ENCODE measurements around the gene GGA2. TPM values are rescaled to one million over a fixed set of nuclear protein-coding genes. Genes with fewer than 3 reads are reported as not detected.

The GGA2 gene
- polyA plus RNA-seq, 2 donors: 12.6 to 15.9 TPM

GRCh38 chr16:23498863-23499262 lies 11.4 kb downstream of the GGA2 start:
- no peaks in the 10 kb centered on the region for H3K9me3 ChIP-seq (ENCODE audit: control insufficient read depth in 2 of 2, insufficient read depth in 1 of 2, low read depth in 1 of 2, low read length in 1 of 2)
- no peaks in the 10 kb centered on the region for H3K27me3 ChIP-seq (ENCODE audit: control insufficient read depth in 1 of 2, insufficient read depth in 2 of 2, low read length in 2 of 2)
- WGBS, 2 donors: 79 to 80% methylated on average over 10 to 11 of the region's 11 CpGs
- peaks cover 0 to 7% of the 10 kb centered on the region in 2 donors for H3K36me3 ChIP-seq (ENCODE audit: control insufficient read depth in 2 of 2, insufficient read depth in 2 of 2, low read length in 1 of 2)
- H3K27ac ChIP-seq (ENCODE audit: low read depth in 2 of 2, low read length in 1 of 2): peak overlapping the region in 1 of 2 donors; percentile 24
- H3K4me1 ChIP-seq (ENCODE audit: control insufficient read depth in 2 of 2, insufficient read depth in 2 of 2, low read length in 1 of 2): peaks cover 2 to 18% of the 10 kb centered on the region in 2 donors
- no peak overlapping the region for H3K4me3 ChIP-seq (ENCODE audit: low read depth in 1 of 2, low read length in 2 of 2)

GRCh38 chr16:23497543-23497868 lies 12.8 kb downstream of the GGA2 start:
- WGBS, 2 donors: 73 to 78% methylated on average over 6 of the region's 6 CpGs
- H3K9me3 ChIP-seq (ENCODE audit: control insufficient read depth in 2 of 2, insufficient read depth in 1 of 2, low read depth in 1 of 2, low read length in 1 of 2): no peaks in the 10 kb centered on the region
- H3K36me3 ChIP-seq (ENCODE audit: control insufficient read depth in 2 of 2, insufficient read depth in 2 of 2, low read length in 1 of 2): peaks cover 11 to 16% of the 10 kb centered on the region in 2 donors
- H3K4me3 ChIP-seq (ENCODE audit: low read depth in 1 of 2, low read length in 2 of 2): no peak overlapping the region
- peak overlapping the region; percentile 17 to 81 for H3K27ac ChIP-seq (ENCODE audit: low read depth in 2 of 2, low read length in 1 of 2)
- H3K27me3 ChIP-seq (ENCODE audit: control insufficient read depth in 1 of 2, insufficient read depth in 2 of 2, low read length in 2 of 2): no peaks in the 10 kb centered on the region
- H3K4me1 ChIP-seq (ENCODE audit: control insufficient read depth in 2 of 2, insufficient read depth in 2 of 2, low read length in 1 of 2): peaks cover 2 to 25% of the 10 kb centered on the region in 2 donors

GRCh38 chr16:23496821-23497542 lies 13.3 kb downstream of the GGA2 start:
- no peak overlapping the region for H3K4me3 ChIP-seq (ENCODE audit: low read depth in 1 of 2, low read length in 2 of 2)
- H3K4me1 ChIP-seq (ENCODE audit: control insufficient read depth in 2 of 2, insufficient read depth in 2 of 2, low read length in 1 of 2): peaks cover 2 to 24% of the 10 kb centered on the region in 2 donors
- H3K27me3 ChIP-seq (ENCODE audit: control insufficient read depth in 1 of 2, insufficient read depth in 2 of 2, low read length in 2 of 2): no peaks in the 10 kb centered on the region
- no peaks in the 10 kb centered on the region for H3K9me3 ChIP-seq (ENCODE audit: control insufficient read depth in 2 of 2, insufficient read depth in 1 of 2, low read depth in 1 of 2, low read length in 1 of 2)
- peaks cover 11 to 18% of the 10 kb centered on the region in 2 donors for H3K36me3 ChIP-seq (ENCODE audit: control insufficient read depth in 2 of 2, insufficient read depth in 2 of 2, low read length in 1 of 2)
- peak overlapping the region; percentile 71 to 81 for H3K27ac ChIP-seq (ENCODE audit: low read depth in 2 of 2, low read length in 1 of 2)
- WGBS, 2 donors: 30 to 33% methylated on average over 12 of the region's 12 CpGs

GRCh38 chr16:23495671-23496070 lies 14.6 kb downstream of the GGA2 start:
- Histone ChIP-seq H3K4me1 (ENCODE audit: control insufficient read depth in 2 of 2, insufficient read depth in 2 of 2, low read length in 1 of 2) (peaks cover 2 to 20% of the 10 kb centered on the region in 2 donors), H3K9me3 (ENCODE audit: control insufficient read depth in 2 of 2, insufficient read depth in 1 of 2, low read depth in 1 of 2, low read length in 1 of 2) (no peaks in the 10 kb centered on the region), H3K27ac (ENCODE audit: low read depth in 2 of 2, low read length in 1 of 2) (no peak overlapping the region), H3K4me3 (ENCODE audit: low read depth in 1 of 2, low read length in 2 of 2) (no peak overlapping the region), H3K27me3 (ENCODE audit: control insufficient read depth in 1 of 2, insufficient read depth in 2 of 2, low read length in 2 of 2) (no peaks in the 10 kb centered on the region), H3K36me3 (ENCODE audit: control insufficient read depth in 2 of 2, insufficient read depth in 2 of 2, low read length in 1 of 2) (peaks cover 11 to 18% of the 10 kb centered on the region in 2 donors)
- 94 to 96% methylated on average over 4 of the region's 4 CpGs for WGBS, 2 donors

- H3K4me3 ChIP-seq (ENCODE audit: low read depth in 1 of 2, low read length in 2 of 2): no peak overlapping the region
- WGBS, 2 donors: 80 to 90% methylated on average over 11 of the region's 11 CpGs
- peaks cover 11 to 20% of the 10 kb centered on the region in 2 donors for H3K36me3 ChIP-seq (ENCODE audit: control insufficient read depth in 2 of 2, insufficient read depth in 2 of 2, low read length in 1 of 2)
- H3K27ac ChIP-seq (ENCODE audit: low read depth in 2 of 2, low read length in 1 of 2): peak overlapping the region in 1 of 2 donors; percentile 47
- no peaks in the 10 kb centered on the region for H3K9me3 ChIP-seq (ENCODE audit: control insufficient read depth in 2 of 2, insufficient read depth in 1 of 2, low read depth in 1 of 2, low read length in 1 of 2)
- H3K4me1 ChIP-seq (ENCODE audit: control insufficient read depth in 2 of 2, insufficient read depth in 2 of 2, low read length in 1 of 2): peaks cover 2 to 14% of the 10 kb centered on the region in 2 donors
- no peaks in the 10 kb centered on the region for H3K27me3 ChIP-seq (ENCODE audit: control insufficient read depth in 1 of 2, insufficient read depth in 2 of 2, low read length in 2 of 2)
These were observed 16.1 kb downstream of the GGA2 start for GRCh38 chr16:23494188-23494587.

- peak overlapping the region; percentile 6 to 76 for H3K27ac ChIP-seq (ENCODE audit: low read depth in 2 of 2, low read length in 1 of 2)
- no peak overlapping the region for H3K4me3 ChIP-seq (ENCODE audit: low read depth in 1 of 2, low read length in 2 of 2)
- H3K27me3 ChIP-seq (ENCODE audit: control insufficient read depth in 1 of 2, insufficient read depth in 2 of 2, low read length in 2 of 2): no peaks in the 10 kb centered on the region
- H3K4me1 ChIP-seq (ENCODE audit: control insufficient read depth in 2 of 2, insufficient read depth in 2 of 2, low read length in 1 of 2): peaks cover 5 to 7% of the 10 kb centered on the region in 2 donors
- peaks cover 20 to 36% of the 10 kb centered on the region in 2 donors for H3K36me3 ChIP-seq (ENCODE audit: control insufficient read depth in 2 of 2, insufficient read depth in 2 of 2, low read length in 1 of 2)
- no peaks in the 10 kb centered on the region for H3K9me3 ChIP-seq (ENCODE audit: control insufficient read depth in 2 of 2, insufficient read depth in 1 of 2, low read depth in 1 of 2, low read length in 1 of 2)
- 67 to 69% methylated on average over 14 of the region's 14 CpGs for WGBS, 2 donors
These were observed 18.6 kb downstream of the GGA2 start for GRCh38 chr16:23491490-23492391.

GRCh38 chr16:23486480-23486879 lies 23.8 kb downstream of the GGA2 start:
- peaks cover 26 to 40% of the 10 kb centered on the region in 2 donors for H3K36me3 ChIP-seq (ENCODE audit: control insufficient read depth in 2 of 2, insufficient read depth in 2 of 2, low read length in 1 of 2)
- no peaks in the 10 kb centered on the region for H3K9me3 ChIP-seq (ENCODE audit: control insufficient read depth in 2 of 2, insufficient read depth in 1 of 2, low read depth in 1 of 2, low read length in 1 of 2)
- no peaks in the 10 kb centered on the region for H3K27me3 ChIP-seq (ENCODE audit: control insufficient read depth in 1 of 2, insufficient read depth in 2 of 2, low read length in 2 of 2)
- peaks cover 0 to 3% of the 10 kb centered on the region in 2 donors for H3K4me1 ChIP-seq (ENCODE audit: control insufficient read depth in 2 of 2, insufficient read depth in 2 of 2, low read length in 1 of 2)
- 55 to 61% methylated on average over 5 of the region's 5 CpGs for WGBS, 2 donors
- no peak overlapping the region for H3K4me3 ChIP-seq (ENCODE audit: low read depth in 1 of 2, low read length in 2 of 2)
- no peak overlapping the region for H3K27ac ChIP-seq (ENCODE audit: low read depth in 2 of 2, low read length in 1 of 2)

GRCh38 chr16:23485841-23486240 lies 24.5 kb downstream of the GGA2 start:
- H3K4me3 ChIP-seq (ENCODE audit: low read depth in 1 of 2, low read length in 2 of 2): no peak overlapping the region
- no peak overlapping the region for H3K27ac ChIP-seq (ENCODE audit: low read depth in 2 of 2, low read length in 1 of 2)
- no peaks in the 10 kb centered on the region for H3K27me3 ChIP-seq (ENCODE audit: control insufficient read depth in 1 of 2, insufficient read depth in 2 of 2, low read length in 2 of 2)
- H3K4me1 ChIP-seq (ENCODE audit: control insufficient read depth in 2 of 2, insufficient read depth in 2 of 2, low read length in 1 of 2): peaks cover 0 to 3% of the 10 kb centered on the region in 2 donors
- peaks cover 26 to 41% of the 10 kb centered on the region in 2 donors for H3K36me3 ChIP-seq (ENCODE audit: control insufficient read depth in 2 of 2, insufficient read depth in 2 of 2, low read length in 1 of 2)
- WGBS, 2 donors: 94 to 95% methylated on average over 8 of the region's 8 CpGs
- no peaks in the 10 kb centered on the region for H3K9me3 ChIP-seq (ENCODE audit: control insufficient read depth in 2 of 2, insufficient read depth in 1 of 2, low read depth in 1 of 2, low read length in 1 of 2)

- H3K36me3 ChIP-seq (ENCODE audit: control insufficient read depth in 2 of 2, insufficient read depth in 2 of 2, low read length in 1 of 2): peaks cover 26 to 46% of the 10 kb centered on the region in 2 donors
- H3K9me3 ChIP-seq (ENCODE audit: control insufficient read depth in 2 of 2, insufficient read depth in 1 of 2, low read depth in 1 of 2, low read length in 1 of 2): no peaks in the 10 kb centered on the region
- peaks cover 0 to 3% of the 10 kb centered on the region in 2 donors for H3K4me1 ChIP-seq (ENCODE audit: control insufficient read depth in 2 of 2, insufficient read depth in 2 of 2, low read length in 1 of 2)
- no peaks in the 10 kb centered on the region for H3K27me3 ChIP-seq (ENCODE audit: control insufficient read depth in 1 of 2, insufficient read depth in 2 of 2, low read length in 2 of 2)
- no peak overlapping the region for H3K4me3 ChIP-seq (ENCODE audit: low read depth in 1 of 2, low read length in 2 of 2)
- no peak overlapping the region for H3K27ac ChIP-seq (ENCODE audit: low read depth in 2 of 2, low read length in 1 of 2)
- WGBS, 2 donors: 75 to 84% methylated on average over 2 of the region's 2 CpGs
These were observed 25.1 kb downstream of the GGA2 start for GRCh38 chr16:23485257-23485614.
